HCT116 (cell line): ENCODE data around the gene CACNG5. TPM values are rescaled to one million over a fixed set of nuclear protein-coding genes. Genes with fewer than 3 reads are reported as not detected.

Experiments
- ATAC-seq: fragments of 200-7000 bp; cut with Tn5 transposase; 2 replicates; pipeline ENCODE4 v1.9.1; 2020; ENCODE audit warnings: mild to moderate bottlenecking, moderate library complexity
- BruUV-seq: library from RNA; stranded (reverse); fragments of 400-500 nt; replicated peaks from 2 replicates; lab custom pipeline; 2021; lab: Mats Ljungman, UMichigan
- CTCF ChIA-PET: fragments of 300-600 bp; sonication (Branson Sonifier 250); formaldehyde crosslinking; loops from one replicate; lab custom pipeline; 2021; ENCODE audit warnings: antibody characterized with exemption; lab: Charles Lee
- POLR2A ChIA-PET: fragments of 300-600, 350-600 bp; sonication (Branson Sonifier 250); formaldehyde crosslinking; loops from one replicate; lab custom pipeline; 2021; ENCODE audit warnings: antibody characterized with exemption; lab: Charles Lee
- RAD21 ChIA-PET, 2 experiments: fragments of 300-600 bp; sonication (Branson Sonifier 250); formaldehyde crosslinking; loops; one replicate each; lab custom pipeline; 2023; ENCODE audit warnings: low total read pairs in 2 of 2; ENCODE audit not compliant: uncharacterized antibody in 2 of 2, unreplicated experiment in 2 of 2, low non-redundant PET in 1 of 2; lab: Charles Lee
- DNase-seq: peaks from one replicate; pipeline ENCODE4 v3.0.0-alpha.2; 2010; ENCODE audit warnings: low read depth, low spot score
- H2AFZ ChIP-seq: fragments of 200-600 bp; shearing (Covaris generic), sonication (generic); 2 replicates; pipeline ENCODE4 v1.6.1; 2017; ENCODE audit warnings: low read depth, mixed run types, mixed read lengths, antibody characterized with exemption, low read length; ENCODE audit not compliant: poor library complexity, severe bottlenecking
- H3K27ac ChIP-seq: 2 replicates; pipeline ENCODE4 v1.5.1; 2012; ENCODE audit warnings: low read depth, low read length
- H3K27me3 ChIP-seq: fragments of 200-600 bp; sonication (generic); 2 replicates; pipeline ENCODE4 v1.6.1; 2016; ENCODE audit warnings: mixed run types, low read length, mixed read lengths; ENCODE audit not compliant: insufficient read depth
- H3K36me3 ChIP-seq, 2 experiments: fragments of 200-500 bp in 1 of 2; fragments of 200-600 bp in 1 of 2; sonication (Bioruptor generic) in 1 of 2; sonication (generic) in 1 of 2; 2 replicates each; pipeline versions ENCODE4 v1.5.1 to v1.6.1; 2014 to 2016; ENCODE audit warnings: low read length in 2 of 2, inconsistent platforms in 1 of 2, mixed read lengths in 1 of 2, mixed run types in 1 of 2; ENCODE audit not compliant: insufficient read depth in 2 of 2, control insufficient read depth in 1 of 2
- H3K4me1 ChIP-seq, 2 experiments: fragments of 200-600 bp in 1 of 2; sonication (generic) in 1 of 2; 2 replicates each; pipeline versions ENCODE4 v1.5.1 to v1.6.1; 2012 to 2017; ENCODE audit warnings: low read length in 2 of 2, inconsistent platforms in 1 of 2, mild to moderate bottlenecking in 1 of 2, mixed read lengths in 1 of 2, mixed run types in 1 of 2, moderate library complexity in 1 of 2; ENCODE audit not compliant: insufficient read depth in 2 of 2, control insufficient read depth in 1 of 2
- H3K4me2 ChIP-seq: fragments of 200-600 bp; sonication (generic); 2 replicates; pipeline ENCODE4 v1.6.1; 2017; ENCODE audit warnings: mixed run types, low read length, mixed read lengths
- H3K4me3 ChIP-seq, 2 experiments: fragments of 200-600 bp in 1 of 2; sonication (generic) in 1 of 2; replicated peaks in 1 of 2; 2 replicates each; pipeline ENCODE4 v1.5.1; 2011 to 2016; ENCODE audit warnings: low read length in 2 of 2, control low read depth in 1 of 2, low read depth in 1 of 2, mild to moderate bottlenecking in 1 of 2, mixed read lengths in 1 of 2, mixed run types in 1 of 2
- H3K79me2 ChIP-seq: fragments of 200-600 bp; sonication (generic); 2 replicates; pipeline ENCODE4 v1.6.1; 2017; ENCODE audit warnings: mild to moderate bottlenecking, mixed run types, low read length, moderate library complexity, mixed read lengths; ENCODE audit not compliant: insufficient read depth
- H3K9ac ChIP-seq: fragments of 200-600 bp; sonication (generic); 2 replicates; pipeline ENCODE4 v1.6.1; 2016; ENCODE audit warnings: low read length, mixed read lengths
- H3K9me2 ChIP-seq: fragments of 200-600 bp; sonication (generic), shearing (Covaris generic); 2 replicates; pipeline ENCODE4 v1.6.1; 2017; ENCODE audit warnings: mixed run types, mild to moderate bottlenecking, moderate library complexity; ENCODE audit not compliant: insufficient read depth
- H3K9me3 ChIP-seq, 2 experiments: fragments of 200-500 bp in 1 of 2; fragments of 200-600 bp in 1 of 2; sonication (Bioruptor generic) in 1 of 2; sonication (generic) in 1 of 2; 2 replicates each; pipeline ENCODE4 v1.6.1; 2014 to 2017; ENCODE audit warnings: low read length in 2 of 2, mixed read lengths in 2 of 2, inconsistent platforms in 1 of 2, low read depth in 1 of 2, mild to moderate bottlenecking in 1 of 2, mixed run types in 1 of 2, moderate library complexity in 1 of 2; ENCODE audit not compliant: control insufficient read depth in 1 of 2, insufficient read depth in 1 of 2
- H4K20me1 ChIP-seq: fragments of 200-600 bp; sonication (generic), shearing (Covaris generic); 2 replicates; pipeline ENCODE4 v1.6.1; 2017; ENCODE audit warnings: mixed run types, mild to moderate bottlenecking, moderate library complexity; ENCODE audit not compliant: insufficient read depth
- ATF3 ChIP-seq: IDR thresholded peaks from 2 replicates; pipeline ENCODE4 v1.6.1; 2012
- CBX3 ChIP-seq: IDR thresholded peaks from 2 replicates; pipeline ENCODE4 v1.6.1; 2012; ENCODE audit warnings: low read depth
- CEBPB ChIP-seq: IDR thresholded peaks from 2 replicates; pipeline ENCODE4 v1.6.1; 2012; ENCODE audit warnings: low read depth
- EGR1 ChIP-seq: IDR thresholded peaks from 2 replicates; pipeline ENCODE4 v1.6.1; 2012; ENCODE audit warnings: low read depth
- ELF1 ChIP-seq: IDR thresholded peaks from 2 replicates; pipeline ENCODE4 v1.6.1; 2012; ENCODE audit warnings: low read depth, borderline replicate concordance
- EZH2 ChIP-seq: fragments of 200-600 bp; sonication (generic); IDR thresholded peaks from 2 replicates; pipeline ENCODE4 v1.6.1; 2017; ENCODE audit warnings: antibody characterized with exemption, mixed run types
- EZH2phosphoT487 ChIP-seq: fragments of 200-600 bp; IDR thresholded peaks from 2 replicates; pipeline ENCODE4 v1.6.1; 2018; ENCODE audit warnings: antibody characterized with exemption, borderline replicate concordance
- FOSL1 ChIP-seq: IDR thresholded peaks from 2 replicates; pipeline ENCODE4 v1.6.1; 2012; ENCODE audit warnings: low read depth
- JUND ChIP-seq: IDR thresholded peaks from 2 replicates; pipeline ENCODE4 v1.6.1; 2012
- MAX ChIP-seq: IDR thresholded peaks from 2 replicates; pipeline ENCODE4 v1.6.1; 2012
- POLR2AphosphoS5 ChIP-seq: IDR thresholded peaks from 2 replicates; pipeline ENCODE4 v1.6.1; 2011; ENCODE audit warnings: mild to moderate bottlenecking, low read depth, low read length, moderate library complexity
- RAD21 ChIP-seq: IDR thresholded peaks from 2 replicates; pipeline ENCODE4 v1.6.1; 2012; ENCODE audit warnings: low read depth, mild to moderate bottlenecking
- SRF ChIP-seq: IDR thresholded peaks from 2 replicates; pipeline ENCODE4 v1.6.1; 2012; ENCODE audit warnings: low read depth
- TCF7L2 ChIP-seq: IDR thresholded peaks from 2 replicates; pipeline ENCODE4 v1.7.0; 2011; ENCODE audit warnings: borderline replicate concordance, inconsistent platforms; ENCODE audit not compliant: insufficient read depth, insufficient read length; ENCODE audit errors: extremely low read depth
- YY1 ChIP-seq: IDR thresholded peaks from 2 replicates; pipeline ENCODE4 v1.6.1; 2011; ENCODE audit warnings: low read length, low read depth, moderate library complexity, mild to moderate bottlenecking; ENCODE audit not compliant: insufficient replicate concordance; ENCODE audit errors: extremely low read depth
- ZFX ChIP-seq: fragments of 450-650 bp; IDR thresholded peaks from 2 replicates; pipeline ENCODE4 v1.6.1; 2017
- ZNF274 ChIP-seq: fragments of 200-500 bp; sonication (Bioruptor generic); IDR thresholded peaks from 2 replicates; pipeline ENCODE4 v1.6.1; 2014; ENCODE audit warnings: mild to moderate bottlenecking, low read depth, low read length, inconsistent platforms
- intact Hi-C: fragments of 100-400 bp; cut with micrococcal nuclease; formaldehyde crosslinking; loops from 2 replicates; pipeline ENCODE4 v1.10.0; 2022
- total RNA-seq: library from RNA; stranded (reverse); gene quantifications from one replicate; pipeline ENCODE4 v1.2.1, GENCODE V29; 2021; ENCODE audit not compliant: unreplicated experiment
- TF ChIP-seq, protein P1 (sequence below): IDR thresholded peaks from 2 replicates; pipeline ENCODE4 v1.6.1; 2012; ENCODE audit warnings: low read depth

Gene CACNG5
- total RNA-seq, 1 experiment from 2014 or later, result not detected

DNA sequence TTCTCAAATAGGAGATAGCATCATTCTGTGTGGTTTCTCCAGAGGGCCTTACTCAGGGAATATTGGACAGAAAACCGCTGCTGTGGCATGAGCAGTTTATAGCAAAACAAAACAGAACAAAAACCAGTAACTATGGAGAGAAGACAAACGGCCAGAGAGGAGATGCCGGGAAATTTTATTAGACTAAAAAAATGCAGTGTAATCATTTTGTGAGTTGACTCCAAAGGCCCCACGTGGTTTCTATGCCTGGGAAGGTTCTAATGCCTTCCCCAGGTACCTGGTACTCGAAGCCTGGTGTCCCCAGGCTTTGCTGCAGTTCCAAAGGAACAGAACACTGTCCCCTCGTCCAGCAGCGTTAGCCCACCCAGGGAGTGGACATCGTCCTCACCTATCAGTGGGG, 12.9 kb upstream of the CACNG5 start:
- no peaks in the 10 kb centered on the region for H3K4me1 ChIP-seq
- POLR2A ChIA-PET, result no interaction called here
- H3K9me2 ChIP-seq, result no peaks in the 10 kb centered on the region
- ATAC-seq (no peak), DNase-seq (no peak)
- peaks cover 4% of the 10 kb centered on the region; the same call in 1 of the 2 replicates for H3K27me3 ChIP-seq
- no peak overlapping the region for H3K27ac ChIP-seq
- TF ChIP-seq ATF3 (no peak), JUND (no peak)
- no peak overlapping the region for H3K9ac ChIP-seq
- RAD21 ChIA-PET, result no interaction called here
- CTCF ChIA-PET, result no interaction called here
- no peaks in the 10 kb centered on the region for H3K79me2 ChIP-seq
- no peak overlapping the region for H3K4me3 ChIP-seq
- intact Hi-C loops, result no loop called here
- no peaks in the 10 kb centered on the region for H4K20me1 ChIP-seq
- H3K4me2 ChIP-seq, result no peak overlapping the region
- peaks cover 0 to 8% of the 10 kb centered on the region in 2 experiments; a peak in 1 of 4 replicates for H3K9me3 ChIP-seq
- no peak overlapping the region for H2AFZ ChIP-seq
- BruUV-seq, result no TSS peak
- H3K36me3 ChIP-seq, result no peaks in the 10 kb centered on the region

GRCh38 chr17:66826856-66827255, 8.1 kb upstream of the CACNG5 start:
- no peak overlapping the region for H3K4me2 ChIP-seq
- DNase-seq (no peak), ATAC-seq (no peak)
- H3K27me3 ChIP-seq, result peaks cover 11% of the 10 kb centered on the region; the same call in 1 of the 2 replicates
- no peaks in the 10 kb centered on the region for H3K9me2 ChIP-seq
- intact Hi-C loops, result no loop called here
- H3K9ac ChIP-seq, result no peak overlapping the region
- no peaks in the 10 kb centered on the region for H3K79me2 ChIP-seq
- H2AFZ ChIP-seq, result no peak overlapping the region
- ChIA-PET POLR2A (no interaction called here), RAD21 (no interaction called here), CTCF (no interaction called here)
- H3K4me1 ChIP-seq, result no peaks in the 10 kb centered on the region
- no peaks in the 10 kb centered on the region for H3K9me3 ChIP-seq
- no peaks in the 10 kb centered on the region for H4K20me1 ChIP-seq
- no peak overlapping the region for H3K4me3 ChIP-seq
- no peaks in the 10 kb centered on the region for H3K36me3 ChIP-seq
- BruUV-seq, result no TSS peak
- no peak overlapping the region for H3K27ac ChIP-seq
- TF ChIP-seq FOSL1 (no peak), ZNF274 (no peak), YY1 (no peak), ATF3 (no peak), EZH2phosphoT487 (no peak), EZH2 (no peak), JUND (no peak), CEBPB (no peak), ELF1 (no peak), CBX3 (no peak), RAD21 (no peak), EGR1 (no peak), ZFX (no peak), SRF (no peak), MAX (no peak), POLR2AphosphoS5 (no peak), TCF7L2 (no peak)
- TF ChIP-seq, protein P1, sequence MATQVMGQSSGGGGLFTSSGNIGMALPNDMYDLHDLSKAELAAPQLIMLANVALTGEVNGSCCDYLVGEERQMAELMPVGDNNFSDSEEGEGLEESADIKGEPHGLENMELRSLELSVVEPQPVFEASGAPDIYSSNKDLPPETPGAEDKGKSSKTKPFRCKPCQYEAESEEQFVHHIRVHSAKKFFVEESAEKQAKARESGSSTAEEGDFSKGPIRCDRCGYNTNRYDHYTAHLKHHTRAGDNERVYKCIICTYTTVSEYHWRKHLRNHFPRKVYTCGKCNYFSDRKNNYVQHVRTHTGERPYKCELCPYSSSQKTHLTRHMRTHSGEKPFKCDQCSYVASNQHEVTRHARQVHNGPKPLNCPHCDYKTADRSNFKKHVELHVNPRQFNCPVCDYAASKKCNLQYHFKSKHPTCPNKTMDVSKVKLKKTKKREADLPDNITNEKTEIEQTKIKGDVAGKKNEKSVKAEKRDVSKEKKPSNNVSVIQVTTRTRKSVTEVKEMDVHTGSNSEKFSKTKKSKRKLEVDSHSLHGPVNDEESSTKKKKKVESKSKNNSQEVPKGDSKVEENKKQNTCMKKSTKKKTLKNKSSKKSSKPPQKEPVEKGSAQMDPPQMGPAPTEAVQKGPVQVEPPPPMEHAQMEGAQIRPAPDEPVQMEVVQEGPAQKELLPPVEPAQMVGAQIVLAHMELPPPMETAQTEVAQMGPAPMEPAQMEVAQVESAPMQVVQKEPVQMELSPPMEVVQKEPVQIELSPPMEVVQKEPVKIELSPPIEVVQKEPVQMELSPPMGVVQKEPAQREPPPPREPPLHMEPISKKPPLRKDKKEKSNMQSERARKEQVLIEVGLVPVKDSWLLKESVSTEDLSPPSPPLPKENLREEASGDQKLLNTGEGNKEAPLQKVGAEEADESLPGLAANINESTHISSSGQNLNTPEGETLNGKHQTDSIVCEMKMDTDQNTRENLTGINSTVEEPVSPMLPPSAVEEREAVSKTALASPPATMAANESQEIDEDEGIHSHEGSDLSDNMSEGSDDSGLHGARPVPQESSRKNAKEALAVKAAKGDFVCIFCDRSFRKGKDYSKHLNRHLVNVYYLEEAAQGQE, result no peak
